Epithelial cell of proximal tubule (primary cell): ENCODE data around the gene KCTD13. TPM values are rescaled to one million over a fixed set of nuclear protein-coding genes. Genes with fewer than 3 reads are reported as not detected.
"Not testable (repeated sequence)": the region's sequence is repeated elsewhere in the genome, so short reads cannot be mapped to it uniquely, and the experiment has no call there.

Experiments
- DNase-seq: peaks from one replicate; pipeline ENCODE4 v3.0.0-alpha.2; 2011; ENCODE audit warnings: low read depth
- H3K4me3 ChIP-seq: 2 replicates; pipeline ENCODE4 v1.5.1; 2011; ENCODE audit warnings: low read depth, mild to moderate bottlenecking, low read length
- CTCF ChIP-seq: conservative IDR thresholded peaks from 2 replicates; pipeline ENCODE4 v1.5.1; 2012; ENCODE audit warnings: low read depth, mild to moderate bottlenecking, low read length
- total RNA-seq: library from RNA; depleted of rRNA; stranded (reverse); fragments of >200 nt; gene quantifications from 2 replicates; pipeline ENCODE4 v1.2.3, GENCODE V29; 2015

Gene KCTD13
- total RNA-seq, 1 donor from 2014 or later, result 17.4 TPM

GRCh38 chr16:29971304-29971703, 45.3 kb upstream of the KCTD13 start:
- no peak for TF ChIP-seq CTCF
- H3K4me3 ChIP-seq, result no peak overlapping the region
- DNase-seq, result no peak

GRCh38 chr16:29968205-29968604, 42.2 kb upstream of the KCTD13 start:
- no peak overlapping the region for H3K4me3 ChIP-seq
- DNase-seq, result no peak
- no peak for TF ChIP-seq CTCF

GRCh38 chr16:29963021-29963743, 37.2 kb upstream of the KCTD13 start:
- peak overlapping the region; percentile 64 for H3K4me3 ChIP-seq
- DNase-seq, result no peak
- no peak for TF ChIP-seq CTCF

- no peak for DNase-seq
- peak overlapping the region; percentile 64 for H3K4me3 ChIP-seq
- TF ChIP-seq CTCF, result no peak
These were observed 36.4 kb upstream of the KCTD13 start for GRCh38 chr16:29962344-29962994.

- no peak for DNase-seq
- H3K4me3 ChIP-seq, result peak within 1 kb of the TSS; percentile 64
- TF ChIP-seq CTCF, result peak; percentile 32
These were observed 35.7 kb upstream of the KCTD13 start, which contains the start of gene TMEM219 for GRCh38 chr16:29961479-29962343. Gene TMEM219 (plus strand): TSS chr16:29962079. CDS start chr16:29963144, 1,065 bp downstream.

- no peak for TF ChIP-seq CTCF
- DNase-seq, result no peak
These were observed 35.1 kb upstream of the KCTD13 start for GRCh38 chr16:29961127-29961478.

GRCh38 chr16:29959821-29960220, 33.8 kb upstream of the KCTD13 start:
- not testable (repeated sequence) for H3K4me3 ChIP-seq, DNase-seq

More at GRCh38 chr16:29961127-29961478, 35.1 kb upstream of the KCTD13 start:
- H3K4me3 ChIP-seq, result peak overlapping the region; percentile 64
